HCT116 (cell line): ENCODE data around the gene DOCK7.
"Not testable (repeated sequence)": the region's sequence is repeated elsewhere in the genome, so short reads cannot be mapped to it uniquely, and the experiment has no call there.

ENCODE experiments used
- EZH2phosphoT487 ChIP-seq: fragments of 200-600 bp; IDR thresholded peaks from 2 replicates; pipeline ENCODE4 v1.6.1; 2018; ENCODE audit warnings: antibody characterized with exemption, borderline replicate concordance
- TF ChIP-seq, protein P1 (sequence below), 3 experiments: fragments of 200-600 bp in 1 of 3; sonication (generic) in 1 of 3; IDR thresholded peaks in 2 of 3; conservative IDR thresholded peaks in 1 of 3; 2 replicates each; pipeline ENCODE4 v1.5.1; 2012 to 2017; ENCODE audit warnings: low read depth in 2 of 3, low read length in 2 of 3, antibody characterized with exemption in 1 of 3, borderline replicate concordance in 1 of 3, control low read depth in 1 of 3, mild to moderate bottlenecking in 1 of 3, mixed read lengths in 1 of 3, mixed run types in 1 of 3, moderate library complexity in 1 of 3; ENCODE audit not compliant: insufficient read depth in 1 of 3

DNA sequence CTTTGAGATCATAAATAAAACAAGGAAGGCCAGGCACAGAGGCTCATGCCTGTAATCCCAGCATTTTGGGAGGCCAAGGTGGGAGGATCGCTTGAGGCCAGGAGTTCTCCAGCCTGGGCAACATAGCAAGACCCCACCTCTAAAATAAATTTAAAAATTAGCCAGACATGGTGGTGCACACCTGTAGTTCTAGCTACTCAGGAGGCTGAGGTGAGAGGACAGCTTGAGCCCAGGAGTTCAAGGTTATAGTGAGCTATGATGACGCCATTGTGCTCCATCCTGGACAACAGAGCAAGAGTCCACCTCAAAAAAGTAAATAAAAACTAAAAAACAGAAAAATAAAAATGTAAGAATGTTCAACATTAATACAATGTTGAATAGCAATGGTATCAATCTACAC is 10.4 kb downstream of the DOCK7 start:
- TF ChIP-seq EZH2phosphoT487 = not testable (repeated sequence)
- TF ChIP-seq, protein P1, sequence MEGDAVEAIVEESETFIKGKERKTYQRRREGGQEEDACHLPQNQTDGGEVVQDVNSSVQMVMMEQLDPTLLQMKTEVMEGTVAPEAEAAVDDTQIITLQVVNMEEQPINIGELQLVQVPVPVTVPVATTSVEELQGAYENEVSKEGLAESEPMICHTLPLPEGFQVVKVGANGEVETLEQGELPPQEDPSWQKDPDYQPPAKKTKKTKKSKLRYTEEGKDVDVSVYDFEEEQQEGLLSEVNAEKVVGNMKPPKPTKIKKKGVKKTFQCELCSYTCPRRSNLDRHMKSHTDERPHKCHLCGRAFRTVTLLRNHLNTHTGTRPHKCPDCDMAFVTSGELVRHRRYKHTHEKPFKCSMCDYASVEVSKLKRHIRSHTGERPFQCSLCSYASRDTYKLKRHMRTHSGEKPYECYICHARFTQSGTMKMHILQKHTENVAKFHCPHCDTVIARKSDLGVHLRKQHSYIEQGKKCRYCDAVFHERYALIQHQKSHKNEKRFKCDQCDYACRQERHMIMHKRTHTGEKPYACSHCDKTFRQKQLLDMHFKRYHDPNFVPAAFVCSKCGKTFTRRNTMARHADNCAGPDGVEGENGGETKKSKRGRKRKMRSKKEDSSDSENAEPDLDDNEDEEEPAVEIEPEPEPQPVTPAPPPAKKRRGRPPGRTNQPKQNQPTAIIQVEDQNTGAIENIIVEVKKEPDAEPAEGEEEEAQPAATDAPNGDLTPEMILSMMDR (IDR thresholded peaks at IDR 0.05 in 2 of 3, conservative IDR thresholded peaks at IDR 0.05 in 1 of 3; ENCODE audit: borderline replicate concordance in 1 of 3, insufficient read depth in 1 of 3, low read depth in 2 of 3, low read length in 2 of 3) = not testable (repeated sequence)
